ENCODE data around the gene GPR62. TPM values are rescaled to one million over a fixed set of nuclear protein-coding genes. Genes with fewer than 3 reads are reported as not detected.

The GPR62 gene
- total RNA-seq, 1 donor: under 0.01 TPM

DNA sequence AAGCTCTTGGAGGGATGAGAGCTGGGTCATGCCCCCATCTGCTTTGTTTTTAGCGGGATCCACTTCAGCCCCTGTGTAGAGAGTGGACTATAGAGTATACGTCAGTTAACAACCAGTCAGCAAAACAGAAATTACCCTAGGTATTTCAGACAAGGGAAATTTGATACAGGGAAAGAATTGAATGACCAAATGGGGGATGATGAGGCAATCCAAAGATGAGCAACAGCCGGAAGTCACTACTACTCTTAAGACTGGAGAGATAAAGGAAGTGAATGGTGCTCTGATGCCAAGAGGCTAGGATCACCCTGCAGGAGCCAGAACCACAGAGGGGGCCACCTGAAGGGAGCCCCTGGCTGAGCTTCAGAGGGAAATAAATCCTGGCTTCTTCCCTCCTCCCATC is 1.7 kb upstream of the GPR62 start:
- DNase-seq (ENCODE audit: low read depth in 2 of 3, low spot score in 2 of 3): no peak

DNA sequence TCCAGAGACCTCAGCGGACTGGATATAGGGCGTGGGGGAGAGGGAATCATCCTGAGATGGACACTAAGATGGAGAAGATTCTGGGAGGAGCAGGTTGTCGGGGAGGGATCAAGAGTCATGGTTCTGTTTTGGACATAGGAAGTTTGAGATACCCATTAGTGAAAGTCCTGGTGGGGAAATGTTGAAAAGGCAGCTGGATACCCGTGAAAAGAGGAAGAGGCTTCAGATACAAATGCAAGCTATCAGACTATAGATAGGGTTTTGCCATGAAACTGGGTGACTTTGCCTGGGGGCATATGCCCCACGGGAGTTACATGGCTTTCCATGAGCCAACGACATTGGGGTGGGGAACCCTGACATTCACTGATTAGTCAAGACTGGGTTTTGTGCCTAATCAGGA is 1.1 kb upstream of the GPR62 start:
- DNase-seq (ENCODE audit: low read depth in 2 of 3, low spot score in 2 of 3): peak in 1 of 3 donors; percentile 46

DNA sequence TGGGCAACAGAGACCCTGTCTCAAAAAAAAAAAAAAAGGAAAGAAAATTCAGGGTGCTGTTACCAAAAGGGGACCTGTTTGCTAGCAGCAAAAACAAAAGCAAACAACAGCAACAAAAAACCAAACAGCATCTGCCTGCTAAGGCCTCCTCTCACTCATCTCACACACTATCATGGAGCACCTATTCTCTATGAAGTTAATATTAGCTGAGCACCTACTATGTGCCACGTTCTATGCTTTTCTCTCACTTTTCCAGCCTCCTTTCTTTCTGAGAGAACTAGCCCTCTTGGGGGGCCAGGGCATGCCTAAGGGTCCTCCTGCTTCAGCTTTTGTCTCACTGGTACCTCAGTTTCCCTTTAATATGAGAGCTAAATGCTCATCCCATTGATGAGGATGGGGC is 468 bp upstream of the GPR62 start:
- no peak for DNase-seq (ENCODE audit: low read depth in 2 of 3, low spot score in 2 of 3)

DNA sequence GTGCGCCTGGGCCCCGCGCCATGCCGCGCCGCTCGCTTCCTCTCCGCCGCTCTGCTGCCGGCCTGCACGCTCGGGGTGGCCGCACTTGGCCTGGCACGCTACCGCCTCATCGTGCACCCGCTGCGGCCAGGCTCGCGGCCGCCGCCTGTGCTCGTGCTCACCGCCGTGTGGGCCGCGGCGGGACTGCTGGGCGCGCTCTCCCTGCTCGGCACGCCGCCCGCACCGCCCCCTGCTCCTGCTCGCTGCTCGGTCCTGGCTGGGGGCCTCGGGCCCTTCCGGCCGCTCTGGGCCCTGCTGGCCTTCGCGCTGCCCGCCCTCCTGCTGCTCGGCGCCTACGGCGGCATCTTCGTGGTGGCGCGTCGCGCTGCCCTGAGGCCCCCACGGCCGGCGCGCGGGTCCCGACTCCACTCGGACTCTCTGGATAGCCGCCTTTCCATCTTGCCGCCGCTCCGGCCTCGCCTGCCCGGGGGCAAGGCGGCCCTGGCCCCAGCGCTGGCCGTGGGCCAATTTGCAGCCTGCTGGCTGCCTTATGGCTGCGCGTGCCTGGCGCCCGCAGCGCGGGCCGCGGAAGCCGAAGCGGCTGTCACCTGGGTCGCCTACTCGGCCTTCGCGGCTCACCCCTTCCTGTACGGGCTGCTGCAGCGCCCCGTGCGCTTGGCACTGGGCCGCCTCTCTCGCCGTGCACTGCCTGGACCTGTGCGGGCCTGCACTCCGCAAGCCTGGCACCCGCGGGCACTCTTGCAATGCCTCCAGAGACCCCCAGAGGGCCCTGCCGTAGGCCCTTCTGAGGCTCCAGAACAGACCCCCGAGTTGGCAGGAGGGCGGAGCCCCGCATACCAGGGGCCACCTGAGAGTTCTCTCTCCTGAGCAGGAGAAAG is 951 bp downstream of the GPR62 start:
- DNase-seq (ENCODE audit: low read depth in 2 of 3, low spot score in 2 of 3): peak in 2 of 3 donors; percentile 70 to 75

DNA sequence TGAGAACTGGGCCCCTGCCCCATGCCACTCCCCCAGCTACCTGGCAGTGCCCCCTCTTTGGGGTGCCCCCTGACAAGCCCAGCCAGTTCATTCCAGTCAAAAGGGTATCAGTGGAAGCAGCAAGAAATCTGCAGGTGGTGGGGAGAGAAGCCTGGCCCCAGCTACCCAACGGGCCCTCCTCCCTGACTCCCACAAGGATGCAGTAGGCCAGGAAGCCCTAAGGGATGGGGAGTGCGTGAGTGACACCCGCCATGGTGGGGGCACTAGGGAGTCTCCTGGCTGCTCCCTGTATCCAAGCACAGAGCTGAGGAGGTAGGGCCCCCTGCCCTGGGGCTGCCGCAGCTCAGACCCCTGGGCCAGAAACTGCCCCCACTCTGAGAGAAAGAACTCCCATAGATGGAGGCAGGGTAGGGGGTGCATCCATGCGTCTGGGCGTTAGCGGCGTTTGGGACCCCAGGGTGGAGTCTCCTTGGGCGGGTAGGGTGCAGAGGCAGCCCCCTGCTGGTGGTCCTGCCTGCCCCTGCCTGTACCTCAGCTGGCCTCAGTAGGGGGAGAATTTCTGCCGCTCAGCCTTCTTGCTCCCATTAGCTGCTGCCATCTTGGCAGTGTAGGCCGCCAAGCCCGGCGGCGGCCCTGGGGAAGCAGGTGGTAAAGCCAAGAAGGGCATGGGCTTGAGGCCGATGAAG is 2.5 kb downstream of the GPR62 start:
- DNase-seq (ENCODE audit: low read depth in 2 of 3, low spot score in 2 of 3): no peak

DNA sequence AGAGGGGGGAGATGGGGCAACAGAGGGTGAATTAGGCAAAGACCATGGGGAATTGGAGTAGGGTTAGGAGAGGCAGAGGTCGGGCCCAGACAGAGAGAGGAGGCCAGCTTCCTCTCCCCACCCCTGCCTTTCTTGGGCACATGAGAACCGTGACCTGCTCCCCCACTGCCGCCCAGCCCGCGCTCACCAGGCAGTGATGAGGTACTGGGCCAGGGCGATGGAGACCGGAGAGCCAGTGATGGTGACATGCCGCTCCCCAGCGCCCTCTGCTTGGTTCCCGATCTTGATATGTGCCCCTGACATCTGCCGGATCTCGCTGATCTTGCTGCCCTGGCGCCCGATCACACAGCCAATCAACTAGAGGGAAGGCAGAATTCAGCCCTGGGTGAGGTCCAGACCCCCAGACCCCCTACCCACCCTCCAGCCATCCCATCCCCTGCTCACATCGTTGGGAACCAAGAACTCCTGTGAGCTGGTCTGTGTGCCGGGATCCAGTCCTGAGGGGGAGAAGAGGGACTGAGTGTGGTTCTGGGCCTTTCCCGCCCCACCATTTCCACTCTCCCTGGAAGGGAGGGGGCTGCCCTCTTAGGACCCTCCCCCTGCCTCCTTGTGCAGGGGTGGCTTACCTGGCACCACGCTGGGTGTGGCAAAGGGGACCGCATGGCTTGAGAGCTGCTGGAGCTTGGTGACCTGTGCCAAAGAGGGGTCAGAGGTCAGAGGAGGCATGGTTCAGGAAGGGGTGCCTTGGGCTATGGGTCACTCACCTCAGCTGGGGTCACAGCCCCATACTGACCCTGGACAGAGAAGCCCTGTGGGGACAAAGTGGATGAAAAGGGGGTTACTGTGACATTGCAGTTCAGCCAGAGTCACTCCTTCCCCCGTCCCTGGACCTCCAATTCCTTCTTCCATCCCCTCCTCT is 3.7 kb downstream of the GPR62 start:
- no peak for DNase-seq (ENCODE audit: low read depth in 2 of 3, low spot score in 2 of 3)

DNA sequence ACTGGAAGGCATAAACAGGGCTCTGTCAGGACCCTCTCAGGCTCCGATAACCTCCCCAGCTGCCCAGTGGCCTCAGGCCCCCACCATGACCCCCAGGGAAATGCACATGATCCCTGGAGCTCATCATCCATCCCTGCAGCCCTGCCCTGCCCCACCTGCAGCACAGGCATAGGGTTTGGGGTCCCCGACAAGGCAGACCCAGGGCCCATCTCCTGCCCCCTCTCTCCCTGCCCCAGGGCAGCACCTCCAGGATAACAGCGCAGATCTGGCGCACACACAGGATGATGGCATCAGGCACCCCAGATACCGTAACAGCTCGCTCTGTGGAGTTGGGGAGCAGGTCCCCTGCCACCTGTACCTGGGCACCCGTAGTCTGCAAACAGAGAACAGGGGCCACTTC is 4.5 kb downstream of the GPR62 start:
- DNase-seq (ENCODE audit: low read depth in 2 of 3, low spot score in 2 of 3): no peak

DNA sequence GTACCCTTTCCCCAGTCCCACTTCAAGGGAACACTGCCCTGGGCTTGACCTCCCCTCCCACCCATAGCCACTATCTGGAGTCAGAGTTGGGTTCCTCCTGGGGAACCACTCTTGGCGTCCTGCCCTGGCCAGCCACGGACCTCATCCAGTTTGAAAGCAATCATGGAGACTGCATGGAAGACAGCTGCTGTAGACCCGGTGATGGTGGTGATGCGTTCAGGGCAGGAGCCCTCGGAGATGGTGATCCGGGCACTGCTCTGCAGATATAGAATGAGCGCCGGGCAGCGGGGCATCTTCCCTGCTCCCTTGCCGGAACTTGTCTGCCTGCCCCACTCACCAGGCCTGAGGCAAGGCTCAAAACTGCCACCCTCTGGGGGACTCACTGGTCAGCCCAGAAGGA is 5.2 kb downstream of the GPR62 start:
- DNase-seq (ENCODE audit: low read depth in 2 of 3, low spot score in 2 of 3): no peak

DNA sequence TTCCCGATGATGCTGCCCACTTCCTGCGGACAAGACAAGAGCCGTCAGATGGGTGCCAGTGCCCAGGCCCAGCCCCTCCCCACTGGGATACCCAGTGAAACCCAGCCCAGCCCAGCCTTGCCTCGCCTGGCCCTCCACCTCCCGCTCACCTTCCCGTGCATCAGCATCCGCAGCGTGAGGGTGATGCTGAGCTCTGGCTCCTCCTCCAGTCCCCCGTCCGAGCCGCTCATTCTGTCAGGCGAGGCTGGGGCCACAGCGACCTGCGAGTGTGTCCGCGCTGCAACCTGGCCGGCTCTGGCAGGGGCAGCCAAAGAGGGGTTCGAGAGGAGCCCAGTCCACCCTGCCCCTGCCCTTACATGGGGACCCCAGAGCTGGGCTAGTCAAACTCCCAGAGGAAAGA is 5.8 kb downstream of the GPR62 start:
- no peak for DNase-seq (ENCODE audit: low read depth in 2 of 3, low spot score in 2 of 3)

DNA sequence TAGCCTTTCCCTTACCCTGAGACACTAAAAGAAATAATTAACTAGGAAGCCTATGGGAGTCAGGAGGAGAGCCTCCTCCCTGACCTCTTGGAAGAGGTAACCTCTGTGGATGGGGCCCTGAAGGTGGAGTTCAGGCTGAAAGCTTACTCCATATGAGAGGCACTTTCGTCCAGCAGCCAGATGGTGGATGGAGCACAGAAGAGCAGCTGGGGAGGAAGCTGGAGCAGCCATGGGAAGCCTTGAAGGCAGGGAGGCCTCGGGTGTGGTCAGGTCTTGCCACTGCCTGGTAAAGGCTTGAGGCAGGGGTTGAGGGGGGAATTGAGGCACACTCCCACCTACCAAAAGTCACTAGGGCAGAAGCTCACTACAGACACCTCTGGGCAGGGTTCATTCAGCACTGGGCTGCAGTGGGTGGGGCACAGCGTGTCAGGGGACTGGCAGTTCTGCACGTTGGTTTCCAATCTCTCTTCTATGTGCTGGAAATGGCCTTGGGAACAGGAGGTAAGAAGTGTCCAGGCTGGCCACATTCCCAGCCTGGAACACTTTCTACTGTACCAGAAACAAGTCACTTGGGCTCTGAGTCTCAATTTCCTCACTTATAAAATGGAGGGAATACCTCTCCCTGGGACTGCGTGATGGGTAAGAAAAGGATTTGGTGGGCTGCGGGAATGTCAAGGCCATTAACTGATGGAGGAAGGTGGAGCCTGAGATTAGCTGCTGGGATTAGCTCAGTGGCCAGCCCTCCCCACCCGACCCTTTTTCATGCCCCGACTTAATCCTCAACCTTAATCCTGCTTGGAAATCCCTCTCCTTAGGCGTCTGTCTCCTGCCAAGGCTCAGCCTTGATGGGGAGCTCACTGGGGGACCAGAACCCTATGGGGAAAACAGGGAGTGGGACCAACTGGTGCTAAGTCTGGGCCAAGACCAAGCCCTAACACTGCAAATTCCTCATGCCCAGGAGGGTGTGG is 6.7 kb downstream of the GPR62 start:
- DNase-seq (ENCODE audit: low read depth in 2 of 3, low spot score in 2 of 3): no peak

DNA sequence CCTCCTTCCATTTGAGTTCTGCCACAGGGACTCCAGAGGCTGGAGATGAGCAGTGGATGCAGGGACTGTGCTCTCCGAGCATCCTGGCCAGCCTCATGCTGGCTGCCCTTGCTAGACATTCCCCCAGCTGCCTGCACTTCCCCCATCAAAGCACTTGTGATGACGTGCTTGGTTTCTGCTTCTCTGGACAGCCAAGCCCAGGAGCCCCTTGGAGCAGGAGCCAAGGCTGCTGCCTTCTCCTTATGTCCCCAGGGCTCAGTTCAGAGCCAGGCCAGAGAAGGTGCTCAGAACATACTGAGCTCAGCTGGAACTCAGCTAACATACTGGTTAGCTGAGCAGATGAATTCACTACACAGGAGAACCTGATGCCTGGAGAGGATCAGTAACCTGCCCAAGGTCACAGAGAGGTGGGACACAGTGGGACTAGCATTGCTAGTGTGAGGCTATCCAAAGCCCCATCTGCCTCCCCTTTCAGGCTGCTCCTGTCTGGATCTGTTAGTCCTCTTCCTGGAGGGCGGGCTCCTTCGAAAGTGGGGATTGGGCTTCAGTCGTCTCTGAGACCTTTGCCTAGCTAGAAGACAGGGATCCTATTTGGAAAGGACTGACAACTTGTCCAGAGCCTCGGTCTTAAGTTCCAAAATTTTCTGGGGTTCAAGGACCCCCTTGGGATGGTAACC is 7.8 kb downstream of the GPR62 start:
- no peak for DNase-seq (ENCODE audit: low read depth in 2 of 3, low spot score in 2 of 3)

DNA sequence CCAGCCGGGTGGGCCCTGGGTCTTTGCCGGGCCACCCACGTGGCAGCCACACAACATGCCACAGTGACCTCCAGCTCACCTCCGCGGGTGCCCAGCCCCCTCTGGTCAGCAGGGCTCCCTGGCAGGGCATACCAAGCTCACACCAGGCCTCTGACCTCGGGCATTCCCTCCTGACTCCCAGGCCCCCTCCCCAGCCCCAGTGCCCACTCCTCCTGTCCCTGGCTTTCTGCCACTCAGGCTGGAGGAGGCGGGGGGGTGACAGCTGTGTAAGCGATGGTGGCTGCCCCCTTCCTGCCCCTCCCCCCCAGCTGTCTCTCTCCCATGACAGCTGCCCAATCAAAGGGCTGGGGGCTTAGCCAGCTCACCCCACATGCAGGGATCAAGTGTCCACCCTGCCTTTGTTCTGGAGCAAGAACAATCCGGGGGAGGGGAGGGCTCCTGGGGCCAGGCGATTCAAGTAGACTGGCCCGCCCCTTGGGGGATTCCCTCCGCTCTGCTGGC is 8.8 kb downstream of the GPR62 start:
- DNase-seq (ENCODE audit: low read depth in 2 of 3, low spot score in 2 of 3): no peak

DNA sequence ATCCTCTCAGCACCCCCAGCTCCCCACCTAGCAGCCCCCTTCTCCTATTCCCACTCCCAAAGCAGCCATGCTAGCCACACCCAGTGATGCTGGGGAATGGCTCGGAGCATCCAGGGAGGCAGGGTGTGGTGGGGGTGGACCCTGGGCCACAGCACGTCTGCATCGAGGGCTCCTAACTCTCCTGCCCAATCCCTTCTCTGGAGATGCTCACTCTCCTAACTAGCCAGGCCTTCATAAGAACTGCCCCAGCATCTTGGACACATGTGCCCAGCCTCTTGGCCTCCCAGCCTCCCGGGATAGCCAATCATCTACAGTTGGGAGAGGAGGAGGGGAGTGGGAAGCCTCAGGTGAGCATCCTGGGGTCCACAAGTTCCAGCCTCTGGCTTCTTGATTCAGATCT is 9.3 kb downstream of the GPR62 start:
- DNase-seq (ENCODE audit: low read depth in 2 of 3, low spot score in 2 of 3): no peak

DNA sequence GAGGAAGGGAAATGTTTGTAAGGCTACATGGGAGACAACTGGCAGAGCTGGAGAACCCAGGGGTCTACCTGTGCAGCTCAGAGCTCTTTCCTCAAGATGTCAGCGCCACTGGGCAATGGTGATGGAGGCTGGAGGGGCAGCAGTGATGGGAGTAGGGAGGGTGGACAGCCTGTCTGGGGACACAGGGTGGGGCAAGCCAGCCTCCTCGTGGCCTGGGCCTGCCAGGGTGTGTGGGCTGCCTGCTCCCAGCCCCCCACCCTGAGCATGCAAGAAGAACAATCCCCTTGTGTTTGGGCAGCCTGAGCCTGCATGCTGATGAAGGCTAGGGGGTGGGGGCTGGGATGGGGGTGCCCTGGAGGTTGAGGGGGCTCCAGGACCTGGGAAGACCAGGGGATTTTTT is 10.8 kb downstream of the GPR62 start:
- DNase-seq (ENCODE audit: low read depth in 2 of 3, low spot score in 2 of 3): no peak

DNA sequence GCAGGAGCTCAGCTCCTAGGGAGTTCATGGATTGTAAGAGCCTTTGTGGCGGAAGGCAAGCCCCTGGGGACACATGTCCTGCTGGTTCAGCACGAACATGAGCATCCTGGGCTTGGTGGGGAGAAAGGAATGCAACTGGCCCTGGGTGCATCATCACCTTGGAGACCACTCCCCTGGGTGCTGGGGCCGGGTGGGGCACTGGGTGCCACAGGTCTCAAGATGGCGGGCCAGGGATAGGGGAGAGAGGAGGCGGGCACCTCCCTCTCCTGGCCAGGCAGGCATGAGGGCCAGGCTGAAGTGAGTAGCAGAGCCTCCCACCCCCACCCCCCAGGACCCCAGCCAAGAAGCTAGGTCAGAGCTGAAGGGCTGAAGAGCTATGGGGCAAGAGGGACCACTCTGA is 11.3 kb downstream of the GPR62 start:
- DNase-seq (ENCODE audit: low read depth in 2 of 3, low spot score in 2 of 3): no peak

DNA sequence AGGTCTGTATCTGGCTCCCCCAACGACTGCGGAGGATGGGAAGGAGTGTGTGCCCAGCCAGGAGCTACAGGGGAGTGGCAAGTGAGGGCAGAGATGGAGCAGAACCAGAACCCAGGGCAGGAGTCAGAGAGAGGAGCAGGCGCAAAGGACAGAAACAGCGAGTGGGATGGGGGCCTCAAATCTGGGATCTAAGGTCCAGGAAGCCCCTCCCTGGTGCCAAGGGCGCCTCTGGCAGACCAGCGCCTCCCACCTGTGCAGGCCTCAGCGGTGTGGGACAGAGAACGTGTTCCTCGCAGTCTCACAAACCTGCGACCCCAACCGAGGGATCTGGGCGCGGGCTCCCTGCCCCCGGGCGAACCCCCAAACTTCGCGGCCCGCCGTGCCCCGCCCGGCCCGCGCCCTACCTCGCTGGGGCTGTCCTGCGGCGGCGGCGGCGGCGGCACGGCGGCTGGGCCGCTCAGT is 11.8 kb downstream of the GPR62 start:
- no peak for DNase-seq (ENCODE audit: low read depth in 2 of 3, low spot score in 2 of 3)

DNA sequence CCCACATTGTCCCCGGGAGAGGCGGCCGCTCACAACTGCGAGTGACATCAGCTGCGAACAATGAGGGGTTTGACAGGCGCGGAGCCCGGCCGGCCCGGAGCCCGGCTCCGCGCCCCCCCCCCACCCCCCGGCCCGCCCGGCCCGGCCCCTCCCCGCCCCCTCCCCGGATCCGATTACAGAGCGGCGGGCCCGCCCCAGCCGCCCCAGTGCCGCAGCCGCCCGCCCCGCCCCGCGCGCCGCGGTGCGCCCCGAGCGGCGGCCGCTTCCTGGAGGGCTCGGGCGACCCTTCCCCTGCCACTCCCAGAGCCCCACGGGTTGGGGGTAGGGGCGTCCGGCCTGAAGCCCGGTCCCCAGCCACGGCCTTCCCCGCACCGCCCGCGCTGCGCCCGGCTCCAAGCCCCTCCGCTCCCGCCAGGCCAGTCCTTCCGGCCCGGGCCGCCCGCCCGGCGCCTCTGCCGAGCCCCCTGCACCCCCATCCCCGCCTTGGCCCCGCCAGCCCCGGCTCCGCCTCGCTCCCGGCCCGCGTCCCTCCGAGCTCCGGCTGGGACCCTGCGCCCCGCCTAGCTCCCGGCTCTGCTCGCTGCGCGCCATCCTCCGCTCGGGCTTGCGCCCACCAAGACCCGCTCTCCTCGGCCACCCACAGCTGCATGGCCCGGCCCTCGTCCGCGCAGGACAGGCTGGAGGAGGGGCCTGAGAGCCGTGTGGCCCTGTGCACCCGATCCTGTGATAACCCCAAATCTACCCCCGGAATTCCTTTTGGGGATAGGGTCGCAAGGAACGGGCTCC is 12.4 kb downstream of the GPR62 start, which contains the start of gene PCBP4:
TSS of gene PCBP4 (minus strand) at position 71 of the 786 bp plus-strand sequence. CDS start 6,214 bp downstream, outside the sequence.
- peak in 1 of 3 donors; percentile 13 for DNase-seq (ENCODE audit: low read depth in 2 of 3, low spot score in 2 of 3)

DNA sequence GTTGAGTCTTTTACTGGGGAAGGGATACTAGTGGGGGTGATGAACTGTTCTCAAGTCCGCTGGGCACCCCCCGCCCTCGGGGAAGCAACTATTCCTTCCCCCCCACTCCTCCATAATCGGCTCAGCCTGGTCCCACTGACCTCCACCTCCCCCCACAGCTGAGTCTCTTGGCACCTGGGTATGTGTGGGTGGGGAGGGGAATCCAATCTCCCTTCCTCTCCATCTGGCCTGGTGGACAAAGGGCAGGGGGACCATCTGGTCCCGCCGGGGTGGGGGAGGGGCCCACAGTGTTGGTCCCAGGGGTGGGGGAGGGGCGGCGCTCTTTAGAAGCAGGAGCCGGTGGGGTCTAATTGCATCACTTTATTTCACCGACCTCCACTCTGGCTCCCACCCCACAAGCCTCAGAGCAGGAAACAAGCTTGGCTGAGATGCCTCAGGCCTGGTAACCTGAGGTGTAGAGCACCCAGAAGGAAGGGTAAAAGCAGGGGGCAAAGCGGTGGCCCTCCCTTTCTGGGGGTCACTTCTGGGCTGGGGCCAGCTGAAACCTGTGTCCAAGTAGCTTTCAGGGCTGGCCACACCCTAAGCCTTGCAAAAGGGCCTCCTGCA is 13.1 kb downstream of the GPR62 start:
- DNase-seq (ENCODE audit: low read depth in 2 of 3, low spot score in 2 of 3): no peak
